Activated CD4-positive, alpha-beta memory T cell treated with anti-CD3 and anti-CD28 coated beads for 36 hours (primary cell): ENCODE measurements around the gene TRAPPC12. TPM values are rescaled to one million over a fixed set of nuclear protein-coding genes. Genes with fewer than 3 reads are reported as not detected.

Source experiments
- CTCF ChIA-PET: fragments of 350-600 bp; sonication (Branson Sonifier 250); formaldehyde crosslinking; loops from one replicate; lab custom pipeline; 2021; ENCODE audit warnings: antibody characterized with exemption, inconsistent platforms; lab: Charles Lee
- POLR2A ChIA-PET: fragments of 350-600 bp; sonication (Branson Sonifier 250); formaldehyde crosslinking; loops from one replicate; lab custom pipeline; 2021; ENCODE audit warnings: antibody characterized with exemption; lab: Charles Lee
- DNase-seq: peaks from one replicate; pipeline ENCODE4 v3.0.0-alpha.2; 2020
- H3K27ac Mint-ChIP-seq: one replicate; pipeline ENCODE4 v1.8.0; 2021; ENCODE audit warnings: mixed read lengths
- H3K27me3 Mint-ChIP-seq: one replicate; pipeline ENCODE4 v1.8.0; 2021; ENCODE audit warnings: mixed read lengths
- H3K36me3 Mint-ChIP-seq: one replicate; pipeline ENCODE4 v1.8.0; 2021; ENCODE audit warnings: mixed read lengths
- H3K4me1 Mint-ChIP-seq: one replicate; pipeline ENCODE4 v1.8.0; 2021; ENCODE audit warnings: low read depth, mixed read lengths
- H3K4me3 Mint-ChIP-seq: one replicate; pipeline ENCODE4 v1.8.0; 2021; ENCODE audit warnings: mild to moderate bottlenecking, mixed read lengths
- H3K9me3 Mint-ChIP-seq: one replicate; pipeline ENCODE4 v1.8.0; 2021; ENCODE audit warnings: mixed read lengths
- intact Hi-C: fragments of 100-400 bp; cut with micrococcal nuclease; formaldehyde crosslinking; loops from one replicate; pipeline ENCODE4 v1.15.1; 2023
- total RNA-seq, 2 experiments: library from RNA; stranded (reverse); gene quantifications; one replicate each; pipeline ENCODE4 v1.2.3, GENCODE V29; 2021

The TRAPPC12 gene
- total RNA-seq, 2 experiments from 2014 or later, result 61.4 to 64.3 TPM

DNA sequence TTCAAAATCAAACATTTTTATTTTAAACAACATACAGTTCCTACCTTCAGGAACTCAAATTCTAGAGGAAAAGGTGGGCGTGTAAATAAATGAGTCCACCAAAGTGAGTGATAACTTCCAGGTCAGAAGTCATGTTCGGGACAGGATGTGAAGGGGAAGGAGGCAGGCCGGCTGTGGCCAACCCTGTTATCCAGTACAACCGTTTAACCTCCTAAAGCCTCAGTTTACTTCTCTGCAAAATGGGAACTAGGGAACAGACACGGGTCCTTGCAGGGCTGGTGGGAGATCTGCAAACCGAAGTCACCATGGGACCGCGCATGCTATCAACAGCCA lies 2.2 kb upstream of the TRAPPC12 start:
- no peaks in the 10 kb centered on the region for H3K27me3 Mint-ChIP-seq
- DNase-seq, result peak; percentile 59
- H3K36me3 Mint-ChIP-seq, result peaks cover 16% of the 10 kb centered on the region
- H3K9me3 Mint-ChIP-seq, result no peaks in the 10 kb centered on the region
- peak overlapping the region; percentile 97 for H3K27ac Mint-ChIP-seq
- peaks cover 39% of the 10 kb centered on the region for H3K4me1 Mint-ChIP-seq
- ChIA-PET CTCF (interaction anchor here (1.6 kb wide), 1 partner anchor 274 kb away, joined by 7 read pairs; no protein-coding TSS in a partner anchor), POLR2A (interaction anchor here (0.7 to 1.4 kb wide), 4 partner anchors 13 to 695 kb away, joined by 3 to 5 read pairs (median 4); no protein-coding TSS in a partner anchor)
- intact Hi-C loops, result loop anchor here (1.0 to 2.0 kb wide), 3 partner anchors 154 to 274 kb away; partner anchors contain the start of gene RPS7
- peak overlapping the region; percentile 98 for H3K4me3 Mint-ChIP-seq

- peaks cover 39% of the 10 kb centered on the region for H3K4me1 Mint-ChIP-seq
- no peaks in the 10 kb centered on the region for H3K27me3 Mint-ChIP-seq
Measured at GRCh38 chr2:3377612-3378432, 1.7 kb upstream of the TRAPPC12 start, which contains the start of gene EIPR1. Gene EIPR1, minus strand, starts transcription at chr2:3377818. Its CDS starts 129 bp downstream, at chr2:3377689.

GRCh38 chr2:3379339-3379646 lies 201 bp upstream of the TRAPPC12 start:
- no peaks in the 10 kb centered on the region for H3K9me3 Mint-ChIP-seq
- H3K36me3 Mint-ChIP-seq, result peaks cover 22% of the 10 kb centered on the region
- H3K4me3 Mint-ChIP-seq, result peak overlapping the region; percentile 98
- peaks cover 39% of the 10 kb centered on the region for H3K4me1 Mint-ChIP-seq
- intact Hi-C loops, result loop anchor here (1.0 kb wide), 1 partner anchor 140 kb away; the partner anchor contains the start of gene ADI1
- H3K27me3 Mint-ChIP-seq, result no peaks in the 10 kb centered on the region
- CTCF ChIA-PET, result interaction anchor here (0.6 to 2.2 kb wide), 3 partner anchors 156 to 400 kb away, joined by 3 to 7 read pairs (median 6); no protein-coding TSS in a partner anchor
- POLR2A ChIA-PET, result interaction anchor here (1.0 kb wide), 1 partner anchor 139 kb away, joined by 3 read pairs; the partner anchor contains the start of gene ADI1
- DNase-seq, result no peak
- peak overlapping the region; percentile 97 for H3K27ac Mint-ChIP-seq

More at GRCh38 chr2:3377612-3378432, 1.7 kb upstream of the TRAPPC12 start, which contains the start of gene EIPR1:
- intact Hi-C loops, result loop anchor here (1.0 to 2.0 kb wide), 4 partner anchors 155 to 273 kb away; partner anchors contain the start of gene RPS7
- Mint-ChIP-seq H3K4me3 (peak within 1 kb of the TSS; percentile 98), H3K9me3 (no peaks in the 10 kb centered on the region), H3K27ac (peak within 1 kb of the TSS; percentile 97), H3K36me3 (peaks cover 20% of the 10 kb centered on the region)
- POLR2A ChIA-PET, result interaction anchor here (1.0 to 1.4 kb wide), 5 partner anchors 12 to 696 kb away, joined by 3 to 5 read pairs (median 3); partner anchors contain the start of gene RNASEH1
- CTCF ChIA-PET, result interaction anchor here (0.7 to 1.6 kb wide), 2 partner anchors 46 to 274 kb away, joined by 3 to 7 read pairs; no protein-coding TSS in a partner anchor
- peak; percentile 98 for DNase-seq

GRCh38 chr2:3386448-3386958 lies 7.0 kb downstream of the TRAPPC12 start:
- intact Hi-C loops, result no loop called here
- DNase-seq, result no peak
- H3K36me3 Mint-ChIP-seq, result peaks cover 37% of the 10 kb centered on the region
- peaks cover 8% of the 10 kb centered on the region for H3K4me1 Mint-ChIP-seq
- H3K4me3 Mint-ChIP-seq, result no peak overlapping the region
- CTCF ChIA-PET, result interaction anchor here (0.9 to 2.1 kb wide), 2 partner anchors 36 to 37 kb away, joined by 3 to 10 read pairs; no protein-coding TSS in a partner anchor
- POLR2A ChIA-PET, result no interaction called here
- no peaks in the 10 kb centered on the region for H3K27me3 Mint-ChIP-seq
- H3K9me3 Mint-ChIP-seq, result no peaks in the 10 kb centered on the region
- no peak overlapping the region for H3K27ac Mint-ChIP-seq

- ChIA-PET CTCF (interaction anchor here (0.9 to 2.1 kb wide), 2 partner anchors 35 to 37 kb away, joined by 3 to 10 read pairs; no protein-coding TSS in a partner anchor), POLR2A (no interaction called here)
- Mint-ChIP-seq H3K27ac (no peak overlapping the region), H3K9me3 (no peaks in the 10 kb centered on the region), H3K4me1 (peaks cover 9% of the 10 kb centered on the region), H3K36me3 (peaks cover 38% of the 10 kb centered on the region), H3K4me3 (no peak overlapping the region), H3K27me3 (no peaks in the 10 kb centered on the region)
- no peak for DNase-seq
- intact Hi-C loops, result no loop called here
Measured at GRCh38 chr2:3387011-3387410, 7.5 kb downstream of the TRAPPC12 start.

DNA sequence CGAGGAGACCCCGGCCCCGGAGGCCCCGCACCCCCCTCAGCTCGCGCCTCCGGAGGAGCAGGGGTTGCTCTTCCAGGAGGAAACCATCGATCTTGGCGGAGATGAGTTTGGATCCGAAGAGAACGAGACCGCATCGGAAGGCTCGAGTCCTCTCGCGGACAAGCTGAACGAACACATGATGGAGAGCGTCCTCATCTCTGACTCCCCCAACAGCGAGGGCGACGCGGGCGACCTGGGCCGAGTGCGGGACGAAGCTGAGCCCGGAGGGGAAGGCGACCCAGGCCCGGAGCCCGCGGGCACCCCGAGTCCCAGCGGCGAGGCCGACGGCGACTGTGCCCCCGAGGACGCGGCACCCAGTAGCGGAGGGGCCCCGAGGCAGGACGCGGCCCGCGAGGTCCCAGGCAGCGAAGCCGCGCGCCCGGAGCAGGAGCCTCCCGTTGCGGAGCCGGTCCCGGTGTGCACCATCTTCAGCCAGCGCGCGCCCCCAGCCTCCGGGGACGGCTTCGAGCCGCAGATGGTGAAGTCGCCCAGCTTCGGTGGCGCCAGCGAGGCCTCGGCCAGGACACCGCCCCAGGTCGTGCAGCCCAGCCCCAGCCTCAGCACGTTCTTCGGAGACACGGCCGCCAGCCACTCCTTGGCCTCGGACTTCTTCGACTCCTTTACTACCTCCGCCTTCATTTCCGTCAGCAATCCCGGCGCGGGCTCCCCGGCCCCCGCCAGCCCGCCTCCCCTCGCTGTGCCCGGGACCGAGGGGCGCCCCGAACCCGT lies 8.3 kb downstream of the TRAPPC12 start:
- peaks cover 42% of the 10 kb centered on the region for H3K36me3 Mint-ChIP-seq
- no peak for DNase-seq
- intact Hi-C loops, result no loop called here
- no peaks in the 10 kb centered on the region for H3K27me3 Mint-ChIP-seq
- ChIA-PET CTCF (interaction anchor here (2.1 kb wide), 1 partner anchor 36 kb away, joined by 10 read pairs; no protein-coding TSS in a partner anchor), POLR2A (no interaction called here)
- no peak overlapping the region for H3K27ac Mint-ChIP-seq
- peaks cover 9% of the 10 kb centered on the region for H3K4me1 Mint-ChIP-seq
- H3K4me3 Mint-ChIP-seq, result no peak overlapping the region
- no peaks in the 10 kb centered on the region for H3K9me3 Mint-ChIP-seq

- H3K36me3 Mint-ChIP-seq, result peaks cover 46% of the 10 kb centered on the region
- intact Hi-C loops, result no loop called here
- POLR2A ChIA-PET, result interaction anchor here (1.5 kb wide), 1 partner anchor 8 kb away, joined by 3 read pairs; no protein-coding TSS in a partner anchor
- no peak overlapping the region for H3K27ac Mint-ChIP-seq
- H3K4me3 Mint-ChIP-seq, result no peak overlapping the region
- no peak for DNase-seq
- no peaks in the 10 kb centered on the region for H3K27me3 Mint-ChIP-seq
- CTCF ChIA-PET, result no interaction called here
- H3K9me3 Mint-ChIP-seq, result no peaks in the 10 kb centered on the region
- peaks cover 9% of the 10 kb centered on the region for H3K4me1 Mint-ChIP-seq
Measured at GRCh38 chr2:3388412-3388738, 8.9 kb downstream of the TRAPPC12 start.

- H3K27ac Mint-ChIP-seq, result no peak overlapping the region
- CTCF ChIA-PET, result no interaction called here
- intact Hi-C loops, result no loop called here
Measured at GRCh38 chr2:3389193-3389592, 9.7 kb downstream of the TRAPPC12 start.

DNA sequence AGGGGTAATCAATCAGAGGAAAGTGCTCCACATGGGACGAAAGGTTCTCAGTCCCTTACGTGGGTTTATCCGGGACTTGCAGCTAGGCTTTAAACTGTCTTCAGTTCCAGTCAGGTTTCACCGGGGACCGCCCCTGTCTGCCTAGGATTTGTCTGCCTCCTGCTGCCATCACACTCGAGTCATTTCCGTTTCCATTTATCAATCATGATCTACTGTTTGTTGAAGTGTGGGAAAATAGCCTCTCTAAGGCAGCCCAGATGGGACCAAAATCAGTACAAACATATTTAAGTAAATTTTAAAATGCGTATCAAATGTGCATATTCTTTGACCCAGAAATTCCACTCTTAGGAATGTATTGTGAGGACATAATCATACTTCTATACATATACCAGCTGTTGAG lies 10.5 kb downstream of the TRAPPC12 start:
- CTCF ChIA-PET, result no interaction called here
- H3K27me3 Mint-ChIP-seq, result no peaks in the 10 kb centered on the region
- peaks cover 57% of the 10 kb centered on the region for H3K36me3 Mint-ChIP-seq
- peaks cover 9% of the 10 kb centered on the region for H3K4me1 Mint-ChIP-seq
- H3K9me3 Mint-ChIP-seq, result peaks cover 4% of the 10 kb centered on the region
- POLR2A ChIA-PET, result interaction anchor here (0.9 to 1.5 kb wide), 2 partner anchors 10 to 12 kb away, joined by 3 read pairs; partner anchors contain the start of gene EIPR1
- H3K4me3 Mint-ChIP-seq, result no peak overlapping the region
- intact Hi-C loops, result no loop called here
- no peak for DNase-seq
- H3K27ac Mint-ChIP-seq, result no peak overlapping the region

More at GRCh38 chr2:3389193-3389592, 9.7 kb downstream of the TRAPPC12 start:
- no peak for DNase-seq
- no peak overlapping the region for H3K4me3 Mint-ChIP-seq
- no peaks in the 10 kb centered on the region for H3K27me3 Mint-ChIP-seq
- H3K9me3 Mint-ChIP-seq, result no peaks in the 10 kb centered on the region
- peaks cover 50% of the 10 kb centered on the region for H3K36me3 Mint-ChIP-seq
- H3K4me1 Mint-ChIP-seq, result peaks cover 9% of the 10 kb centered on the region
- POLR2A ChIA-PET, result interaction anchor here (1.5 kb wide), 1 partner anchor 9 kb away, joined by 3 read pairs; no protein-coding TSS in a partner anchor

DNA sequence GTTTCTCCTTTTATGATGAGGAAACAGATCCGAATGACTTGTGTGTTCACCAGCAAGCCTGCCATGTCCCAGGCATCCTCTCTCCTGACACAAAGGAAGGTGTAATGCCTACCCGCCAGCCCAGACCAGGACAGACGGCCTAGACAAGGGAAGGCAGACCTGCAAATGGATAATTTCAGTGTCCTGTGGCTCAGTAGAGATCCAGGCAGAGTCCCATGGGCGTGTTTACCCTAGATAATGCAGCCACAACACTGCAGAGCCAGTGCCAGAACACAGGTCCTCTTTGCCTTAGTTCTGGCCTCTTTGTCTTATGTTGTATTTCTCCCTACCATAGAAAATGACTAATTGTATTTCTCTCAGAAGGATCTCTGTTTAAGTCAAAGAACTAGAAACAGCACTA lies 12.7 kb downstream of the TRAPPC12 start:
- intact Hi-C loops, result no loop called here
- POLR2A ChIA-PET, result no interaction called here
- Mint-ChIP-seq H3K36me3 (peaks cover 68% of the 10 kb centered on the region), H3K4me1 (peaks cover 9% of the 10 kb centered on the region), H3K4me3 (no peak overlapping the region), H3K27me3 (no peaks in the 10 kb centered on the region), H3K9me3 (peaks cover 24% of the 10 kb centered on the region), H3K27ac (no peak overlapping the region)
- no peak for DNase-seq
- CTCF ChIA-PET, result no interaction called here

- POLR2A ChIA-PET, result no interaction called here
- Mint-ChIP-seq H3K36me3 (peaks cover 62% of the 10 kb centered on the region), H3K4me1 (peaks cover 8% of the 10 kb centered on the region), H3K4me3 (no peak overlapping the region), H3K27ac (no peak overlapping the region), H3K27me3 (no peaks in the 10 kb centered on the region), H3K9me3 (peaks cover 31% of the 10 kb centered on the region)
- intact Hi-C loops, result no loop called here
- CTCF ChIA-PET, result interaction anchor here (3.1 kb wide), 1 partner anchor 27 kb away, joined by 13 read pairs; no protein-coding TSS in a partner anchor
- no peak for DNase-seq
Measured at GRCh38 chr2:3396920-3397559, 17.5 kb downstream of the TRAPPC12 start.
